GM12892 (cell line): Measurements from ENCODE around the gene IMP3.

ENCODE experiments used
- POLR2A ChIP-seq: IDR thresholded peaks from 2 replicates; pipeline ENCODE4 v1.6.1; 2011; ENCODE audit warnings: low read depth, low read length, control low read depth
- POLR2AphosphoS5 ChIP-seq: IDR thresholded peaks from 2 replicates; pipeline ENCODE4 v1.6.1; 2011; ENCODE audit warnings: low read depth, low read length, control low read depth

- TF ChIP-seq POLR2AphosphoS5 (no peak), POLR2A (no peak)
These were observed 7.5 kb upstream of the IMP3 start, which contains the start of gene SNX33 for GRCh38 chr15:75647370-75648155.
